Keratinocyte (primary cell): ENCODE data around the gene ZFP36L1.

Source experiments
- CTCF ChIP-seq, 3 experiments: IDR thresholded peaks in 1 of 3; conservative IDR thresholded peaks in 1 of 3; optimal IDR thresholded peaks in 1 of 3; 2 replicates in 2 of 3; 3 replicates in 1 of 3; pipeline versions ENCODE3 to v1.5.1; 2011; ENCODE audit warnings: low read length in 3 of 3, mild to moderate bottlenecking in 3 of 3, moderate library complexity in 2 of 3, control low read depth in 1 of 3, inconsistent platforms in 1 of 3; ENCODE audit not compliant: insufficient read depth in 2 of 3; ENCODE audit errors: extremely low read depth in 1 of 3
- EZH2 ChIP-seq: IDR thresholded peaks from one replicate; pipeline ENCODE4 v1.6.1; 2012; ENCODE audit warnings: inconsistent platforms, mild to moderate bottlenecking, low read length, moderate library complexity

GRCh38 chr14:68775614-68776126 is 17.2 kb downstream of the ZFP36L1 start:
- TF ChIP-seq CTCF (optimal IDR thresholded peaks at IDR 0.05 in 1 of 3, IDR thresholded peaks at IDR 0.05 in 1 of 3, conservative IDR thresholded peaks at IDR 0.05 in 1 of 3; ENCODE audit: extremely low read depth in 1 of 3, insufficient read depth in 2 of 3, low read length in 3 of 3) (peak in 2 of 3 experiments; percentile 32 to 33), EZH2 (no peak)
